Loucy (cell line): Measurements from ENCODE around the gene NEK5.
"Not testable (repeated sequence)": the region's sequence is repeated elsewhere in the genome, so short reads cannot be mapped to it uniquely, and the experiment has no call there.

Experiments
- EZH2phosphoT487 ChIP-seq: fragments of 200-600 bp; IDR thresholded peaks from 2 replicates; pipeline ENCODE4 v1.6.1; 2018; ENCODE audit warnings: antibody characterized with exemption, mild to moderate bottlenecking, moderate library complexity, borderline replicate concordance
- TF ChIP-seq, protein P1 (sequence below): fragments of 200-600 bp; sonication (generic); conservative IDR thresholded peaks from 2 replicates; pipeline ENCODE4 v1.5.1; 2014; ENCODE audit warnings: mild to moderate bottlenecking, antibody characterized with exemption, low read length

DNA sequence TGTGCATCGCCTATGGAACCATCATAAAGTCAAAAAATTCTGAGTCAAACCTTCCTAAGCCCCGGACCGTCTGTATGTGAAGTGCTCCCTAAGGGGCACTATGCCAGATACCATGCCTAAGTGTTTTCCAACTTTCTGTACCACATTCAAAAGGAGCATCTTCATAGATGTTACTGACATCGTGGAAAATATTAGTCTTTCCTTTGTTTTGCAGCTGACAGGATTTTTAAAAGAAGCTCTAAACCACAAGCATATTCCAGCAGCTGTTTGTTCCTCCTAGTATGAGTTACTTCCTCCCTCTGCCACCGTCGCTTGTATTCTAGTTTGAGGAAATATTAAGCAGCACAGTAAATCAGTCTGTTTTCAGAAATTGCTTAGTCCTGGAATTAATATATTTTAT is 45.1 kb upstream of the NEK5 start:
- TF ChIP-seq, protein P1, sequence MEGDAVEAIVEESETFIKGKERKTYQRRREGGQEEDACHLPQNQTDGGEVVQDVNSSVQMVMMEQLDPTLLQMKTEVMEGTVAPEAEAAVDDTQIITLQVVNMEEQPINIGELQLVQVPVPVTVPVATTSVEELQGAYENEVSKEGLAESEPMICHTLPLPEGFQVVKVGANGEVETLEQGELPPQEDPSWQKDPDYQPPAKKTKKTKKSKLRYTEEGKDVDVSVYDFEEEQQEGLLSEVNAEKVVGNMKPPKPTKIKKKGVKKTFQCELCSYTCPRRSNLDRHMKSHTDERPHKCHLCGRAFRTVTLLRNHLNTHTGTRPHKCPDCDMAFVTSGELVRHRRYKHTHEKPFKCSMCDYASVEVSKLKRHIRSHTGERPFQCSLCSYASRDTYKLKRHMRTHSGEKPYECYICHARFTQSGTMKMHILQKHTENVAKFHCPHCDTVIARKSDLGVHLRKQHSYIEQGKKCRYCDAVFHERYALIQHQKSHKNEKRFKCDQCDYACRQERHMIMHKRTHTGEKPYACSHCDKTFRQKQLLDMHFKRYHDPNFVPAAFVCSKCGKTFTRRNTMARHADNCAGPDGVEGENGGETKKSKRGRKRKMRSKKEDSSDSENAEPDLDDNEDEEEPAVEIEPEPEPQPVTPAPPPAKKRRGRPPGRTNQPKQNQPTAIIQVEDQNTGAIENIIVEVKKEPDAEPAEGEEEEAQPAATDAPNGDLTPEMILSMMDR = not testable (repeated sequence)
- TF ChIP-seq EZH2phosphoT487 = not testable (repeated sequence)
